OCI-LY3 (cell line): ENCODE measurements around the gene BTBD9.

Experiments used
- H2AFZ ChIP-seq: fragments of 200-600, 300-600 bp; shearing (Covaris generic); 2 replicates; pipeline ENCODE4 v1.6.0; 2014; ENCODE audit warnings: antibody characterized with exemption, low read depth, low read length
- H3K27ac ChIP-seq: fragments of 200-600, 300-600 bp; sonication (generic); 2 replicates; pipeline ENCODE4 v1.5.1; 2014; ENCODE audit warnings: mild to moderate bottlenecking, low read length, moderate library complexity, mixed read lengths
- H3K27me3 ChIP-seq: fragments of 200-600, 300-600 bp; sonication (generic); 2 replicates; pipeline ENCODE4 v1.6.1; 2014; ENCODE audit warnings: low read depth, low read length, mixed read lengths
- H3K36me3 ChIP-seq: fragments of 200-600, 300-600 bp; sonication (generic); replicated peaks from 2 replicates; pipeline ENCODE3; 2014; ENCODE audit warnings: low read depth, low read length, mixed read lengths
- H3K4me1 ChIP-seq: fragments of 300-600, 200-600 bp; sonication (generic); 2 replicates; pipeline ENCODE4 v1.6.1; 2014; ENCODE audit warnings: low read length, mixed read lengths
- H3K4me2 ChIP-seq: fragments of 200-600, 300-600 bp; sonication (generic); 2 replicates; pipeline ENCODE4 v1.6.1; 2014; ENCODE audit warnings: low read length, mixed read lengths
- H3K4me3 ChIP-seq: fragments of 300-600, 200-600 bp; sonication (generic); 2 replicates; pipeline ENCODE4 v1.5.1; 2014; ENCODE audit warnings: antibody characterized with exemption, mild to moderate bottlenecking, low read length, moderate library complexity
- H3K79me2 ChIP-seq: fragments of 300-600, 200-600 bp; shearing (Covaris generic); 2 replicates; pipeline ENCODE4 v1.6.1; 2014; ENCODE audit warnings: mild to moderate bottlenecking, low read length, mixed read lengths
- H3K9ac ChIP-seq: fragments of 300-600, 200-600 bp; shearing (Covaris generic); 2 replicates; pipeline ENCODE4 v1.6.0; 2014; ENCODE audit warnings: mild to moderate bottlenecking, low read length, moderate library complexity
- H3K9me3 ChIP-seq: fragments of 200-600, 300-600 bp; shearing (Covaris generic); 2 replicates; pipeline ENCODE4 v1.6.1; 2014; ENCODE audit warnings: low read length, mixed read lengths; ENCODE audit not compliant: insufficient read depth
- H4K20me1 ChIP-seq: fragments of 200-600, 300-600 bp; sonication (generic); 2 replicates; pipeline ENCODE4 v1.6.1; 2016; ENCODE audit warnings: low read length, mixed read lengths; ENCODE audit not compliant: insufficient read depth
- CTCF ChIP-seq: fragments of 200-600, 300-600 bp; sonication (generic); IDR thresholded peaks from 2 replicates; pipeline ENCODE4 v1.5.1; 2014; ENCODE audit warnings: antibody characterized with exemption, low read length, low read depth
- EZH2phosphoT487 ChIP-seq: fragments of 200-600 bp; shearing (Covaris generic); IDR thresholded peaks from 2 replicates; pipeline ENCODE4 v1.6.1; 2018; ENCODE audit warnings: antibody characterized with exemption, mixed run types, low read depth

The BTBD9 gene

GRCh38 chr6:38593409-38593808, 46.3 kb downstream of the BTBD9 start:
- H2AFZ ChIP-seq, result no peak overlapping the region
- no peaks in the 10 kb centered on the region for H3K9me3 ChIP-seq
- no peak overlapping the region for H3K4me2 ChIP-seq
- TF ChIP-seq CTCF (no peak), EZH2phosphoT487 (no peak)
- no peaks in the 10 kb centered on the region for H4K20me1 ChIP-seq
- H3K27me3 ChIP-seq, result no peaks in the 10 kb centered on the region
- no peak overlapping the region for H3K9ac ChIP-seq
- no peak overlapping the region for H3K27ac ChIP-seq
- H3K79me2 ChIP-seq, result no peaks in the 10 kb centered on the region
- H3K4me1 ChIP-seq, result 0 out of 2 replicates have a peak, but pooled peaks cover 3% of the 10 kb centered on the region
- no peak overlapping the region for H3K4me3 ChIP-seq
- no peaks in the 10 kb centered on the region for H3K36me3 ChIP-seq

- Histone ChIP-seq H3K9ac (no peak overlapping the region), H2AFZ (no peak overlapping the region), H3K27ac (no peak overlapping the region), H3K36me3 (no peaks in the 10 kb centered on the region), H3K27me3 (no peaks in the 10 kb centered on the region), H3K4me1 (0 out of 2 replicates have a peak, but pooled peaks cover 3% of the 10 kb centered on the region), H3K79me2 (no peaks in the 10 kb centered on the region), H3K4me2 (no peak overlapping the region), H3K4me3 (no peak overlapping the region), H3K9me3 (no peaks in the 10 kb centered on the region), H4K20me1 (no peaks in the 10 kb centered on the region)
- TF ChIP-seq CTCF (no peak), EZH2phosphoT487 (no peak)
Observed at GRCh38 chr6:38591439-38591838, 48.3 kb downstream of the BTBD9 start.

- TF ChIP-seq EZH2phosphoT487, result no peak
- no peak for TF ChIP-seq CTCF
- Histone ChIP-seq H3K9me3 (no peaks in the 10 kb centered on the region), H2AFZ (no peak overlapping the region), H3K4me2 (no peak overlapping the region), H3K9ac (no peak overlapping the region), H4K20me1 (no peaks in the 10 kb centered on the region), H3K27ac (no peak overlapping the region), H3K4me3 (no peak overlapping the region), H3K36me3 (no peaks in the 10 kb centered on the region), H3K4me1 (0 out of 2 replicates have a peak, but pooled peaks cover 3% of the 10 kb centered on the region), H3K27me3 (no peaks in the 10 kb centered on the region), H3K79me2 (no peaks in the 10 kb centered on the region)
Observed at GRCh38 chr6:38589367-38589720, 50.4 kb downstream of the BTBD9 start.

GRCh38 chr6:38588631-38589366, 50.9 kb downstream of the BTBD9 start:
- no peak overlapping the region for H3K27ac ChIP-seq
- H3K9me3 ChIP-seq, result no peaks in the 10 kb centered on the region
- no peak overlapping the region for H3K4me2 ChIP-seq
- no peak overlapping the region for H3K9ac ChIP-seq
- H3K4me1 ChIP-seq, result 0 out of 2 replicates have a peak, but pooled peaks cover 3% of the 10 kb centered on the region
- no peak overlapping the region for H2AFZ ChIP-seq
- TF ChIP-seq CTCF (no peak), EZH2phosphoT487 (no peak)
- H4K20me1 ChIP-seq, result no peaks in the 10 kb centered on the region
- no peaks in the 10 kb centered on the region for H3K27me3 ChIP-seq
- H3K4me3 ChIP-seq, result no peak overlapping the region
- no peaks in the 10 kb centered on the region for H3K79me2 ChIP-seq
- H3K36me3 ChIP-seq, result no peaks in the 10 kb centered on the region
